Measurements from ENCODE around the gene WWTR1. TPM values are rescaled to one million over a fixed set of nuclear protein-coding genes. Genes with fewer than 3 reads are reported as not detected.

WWTR1 gene
- polyA plus RNA-seq, 1 experiment = 164 TPM

DNA sequence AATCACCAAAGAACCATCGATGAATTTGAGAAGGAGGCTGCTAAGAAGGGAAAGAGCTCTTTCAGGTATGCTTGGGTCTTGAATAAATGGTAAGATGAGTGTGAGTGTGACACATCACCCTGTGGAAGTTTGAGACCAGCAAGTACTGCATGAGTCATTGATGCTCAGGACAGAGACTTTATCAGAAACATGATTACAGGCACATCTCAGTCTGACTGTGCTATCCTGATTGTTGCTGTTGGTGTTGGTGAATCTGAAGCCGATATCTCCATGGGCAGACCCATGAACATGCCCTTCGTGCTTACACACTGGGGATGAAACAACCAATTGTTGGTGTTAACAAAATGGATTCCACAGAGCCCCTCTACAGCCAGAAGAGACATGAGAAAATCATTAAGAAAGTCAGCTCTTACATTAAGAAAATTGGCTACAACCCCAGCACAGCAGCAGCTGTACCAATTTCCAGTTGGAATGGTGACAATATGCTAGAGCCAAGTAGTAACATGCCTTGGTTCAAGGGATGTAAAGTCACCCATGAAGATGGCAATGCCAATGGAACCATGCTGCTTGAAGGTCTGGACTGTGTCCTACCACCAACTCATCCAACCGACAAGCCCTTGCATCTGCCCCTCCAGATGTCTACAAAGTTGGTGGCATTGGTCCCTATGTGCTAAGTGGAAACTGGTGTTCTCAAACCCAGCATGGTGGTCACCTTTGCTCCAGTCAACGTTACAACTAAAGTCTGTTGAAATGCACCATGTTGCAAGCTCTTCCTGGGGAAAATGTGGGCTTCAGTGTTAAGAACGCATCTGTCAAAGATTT is 162.9 kb downstream of the WWTR1 start:
- H3K4me3 ChIP-seq (ENCODE audit: low read depth, low read length) = no peak overlapping the region
- ChIA-PET POLR2A (no interaction called here), CTCF (interaction anchor here (0.6 to 4.2 kb wide), 19 partner anchors 9 to 774 kb away, joined by 3 to 39 read pairs (median 4); partner anchors contain the start of gene TM4SF4)
- DNase-seq (ENCODE audit: low read depth, low spot score) = no peak
- H3K27ac ChIP-seq (ENCODE audit: low read depth, low read length) = no peak overlapping the region
- no peaks in the 10 kb centered on the region for H3K9me3 ChIP-seq (ENCODE audit: control insufficient read depth, insufficient read depth, low read length)
- no peaks in the 10 kb centered on the region for H3K27me3 ChIP-seq (ENCODE audit: control insufficient read depth, insufficient read depth, low read length)
- TF ChIP-seq, protein P1, sequence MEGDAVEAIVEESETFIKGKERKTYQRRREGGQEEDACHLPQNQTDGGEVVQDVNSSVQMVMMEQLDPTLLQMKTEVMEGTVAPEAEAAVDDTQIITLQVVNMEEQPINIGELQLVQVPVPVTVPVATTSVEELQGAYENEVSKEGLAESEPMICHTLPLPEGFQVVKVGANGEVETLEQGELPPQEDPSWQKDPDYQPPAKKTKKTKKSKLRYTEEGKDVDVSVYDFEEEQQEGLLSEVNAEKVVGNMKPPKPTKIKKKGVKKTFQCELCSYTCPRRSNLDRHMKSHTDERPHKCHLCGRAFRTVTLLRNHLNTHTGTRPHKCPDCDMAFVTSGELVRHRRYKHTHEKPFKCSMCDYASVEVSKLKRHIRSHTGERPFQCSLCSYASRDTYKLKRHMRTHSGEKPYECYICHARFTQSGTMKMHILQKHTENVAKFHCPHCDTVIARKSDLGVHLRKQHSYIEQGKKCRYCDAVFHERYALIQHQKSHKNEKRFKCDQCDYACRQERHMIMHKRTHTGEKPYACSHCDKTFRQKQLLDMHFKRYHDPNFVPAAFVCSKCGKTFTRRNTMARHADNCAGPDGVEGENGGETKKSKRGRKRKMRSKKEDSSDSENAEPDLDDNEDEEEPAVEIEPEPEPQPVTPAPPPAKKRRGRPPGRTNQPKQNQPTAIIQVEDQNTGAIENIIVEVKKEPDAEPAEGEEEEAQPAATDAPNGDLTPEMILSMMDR (IDR thresholded peaks at IDR 0.05; ENCODE audit: low read depth, low read length) = no peak

DNA sequence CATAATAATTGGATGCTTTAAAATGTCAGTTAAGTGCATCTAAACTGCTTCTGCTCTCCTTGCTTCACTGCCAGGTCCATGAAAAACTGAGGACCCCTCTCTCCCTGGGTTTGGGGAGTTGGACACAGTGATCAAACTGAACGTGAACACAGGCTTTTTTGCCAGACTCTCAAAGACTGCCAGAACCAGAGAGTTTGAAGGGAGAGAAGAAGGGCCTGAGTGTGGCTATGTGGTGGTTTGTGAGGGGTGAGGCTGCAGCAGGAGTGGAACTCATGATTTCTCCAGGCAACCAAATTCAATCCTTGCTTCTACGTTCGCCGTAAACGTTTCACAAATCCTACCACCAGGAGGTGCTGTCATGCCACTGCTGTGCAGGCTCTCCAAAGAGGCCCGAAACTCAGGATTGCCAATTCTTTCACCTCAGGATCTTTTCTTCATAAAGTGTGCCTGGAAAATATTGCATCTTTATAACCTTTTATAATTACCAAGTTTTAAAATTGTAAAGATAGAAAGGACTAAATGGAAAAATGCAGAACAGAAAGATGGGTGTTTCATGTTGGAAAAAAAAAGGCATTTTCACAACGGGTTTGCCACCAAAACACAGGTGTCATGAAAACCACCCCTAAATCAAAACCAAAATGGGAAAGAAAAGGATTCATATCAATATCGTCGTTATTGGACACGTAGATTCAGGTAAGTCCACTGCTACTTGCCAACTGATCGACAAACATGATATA is 163.6 kb downstream of the WWTR1 start:
- CTCF ChIA-PET = interaction anchor here (0.7 to 4.2 kb wide), 20 partner anchors 10 to 775 kb away, joined by 3 to 39 read pairs (median 4); partner anchors contain the start of gene TM4SF4
- POLR2A ChIA-PET = no interaction called here
- no peak for DNase-seq (ENCODE audit: low read depth, low spot score)
- TF ChIP-seq, protein P1 (IDR thresholded peaks at IDR 0.05; ENCODE audit: low read depth, low read length) = peak; percentile 92
- Histone ChIP-seq H3K9me3 (ENCODE audit: control insufficient read depth, insufficient read depth, low read length) (no peaks in the 10 kb centered on the region), H3K27me3 (ENCODE audit: control insufficient read depth, insufficient read depth, low read length) (no peaks in the 10 kb centered on the region), H3K4me3 (ENCODE audit: low read depth, low read length) (no peak overlapping the region), H3K27ac (ENCODE audit: low read depth, low read length) (no peak overlapping the region)

DNA sequence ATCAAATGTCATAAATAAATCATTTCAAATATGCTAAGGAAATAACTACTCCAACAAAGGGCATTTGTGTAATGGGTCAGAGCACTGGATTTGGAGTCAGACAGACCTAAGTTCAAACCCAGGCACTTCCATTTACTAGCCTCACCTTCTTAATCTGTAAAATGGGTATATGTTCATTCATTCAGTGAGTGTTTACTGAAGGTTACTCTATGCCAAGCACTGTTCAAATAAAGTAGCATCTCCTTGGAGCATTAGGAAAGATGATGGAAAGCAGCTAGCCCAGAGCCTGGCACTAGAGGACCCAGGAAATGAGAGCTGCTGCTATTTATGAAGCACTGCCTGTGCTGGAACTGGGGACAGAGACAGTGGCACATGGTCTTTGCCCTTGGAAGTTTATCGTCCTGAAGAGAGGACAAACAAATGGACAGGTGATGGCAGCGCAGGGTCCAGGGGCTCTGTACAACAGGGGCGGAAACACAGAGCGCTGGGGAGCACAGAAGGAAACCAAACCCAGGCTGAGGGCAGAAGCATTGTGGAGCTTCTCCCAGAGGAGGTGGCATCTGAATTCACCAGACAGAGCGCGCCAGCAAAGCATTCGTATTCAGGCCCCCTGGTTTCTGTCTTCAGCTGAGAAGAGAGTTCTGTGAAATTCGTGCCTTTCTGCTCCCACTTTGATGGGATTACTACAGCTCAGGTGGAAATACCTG is 164.4 kb downstream of the WWTR1 start:
- POLR2A ChIA-PET = no interaction called here
- TF ChIP-seq, protein P1 (IDR thresholded peaks at IDR 0.05; ENCODE audit: low read depth, low read length) = peak; percentile 7; the same call in 1 of the 2 replicates
- H3K9me3 ChIP-seq (ENCODE audit: control insufficient read depth, insufficient read depth, low read length) = no peaks in the 10 kb centered on the region
- DNase-seq (ENCODE audit: low read depth, low spot score) = no peak
- H3K27me3 ChIP-seq (ENCODE audit: control insufficient read depth, insufficient read depth, low read length) = no peaks in the 10 kb centered on the region
- CTCF ChIA-PET = interaction anchor here (0.8 to 4.2 kb wide), 6 partner anchors 15 to 315 kb away, joined by 3 to 39 read pairs (median 9); no protein-coding TSS in a partner anchor
- no peak overlapping the region for H3K4me3 ChIP-seq (ENCODE audit: low read depth, low read length)
- H3K27ac ChIP-seq (ENCODE audit: low read depth, low read length) = no peak overlapping the region

DNA sequence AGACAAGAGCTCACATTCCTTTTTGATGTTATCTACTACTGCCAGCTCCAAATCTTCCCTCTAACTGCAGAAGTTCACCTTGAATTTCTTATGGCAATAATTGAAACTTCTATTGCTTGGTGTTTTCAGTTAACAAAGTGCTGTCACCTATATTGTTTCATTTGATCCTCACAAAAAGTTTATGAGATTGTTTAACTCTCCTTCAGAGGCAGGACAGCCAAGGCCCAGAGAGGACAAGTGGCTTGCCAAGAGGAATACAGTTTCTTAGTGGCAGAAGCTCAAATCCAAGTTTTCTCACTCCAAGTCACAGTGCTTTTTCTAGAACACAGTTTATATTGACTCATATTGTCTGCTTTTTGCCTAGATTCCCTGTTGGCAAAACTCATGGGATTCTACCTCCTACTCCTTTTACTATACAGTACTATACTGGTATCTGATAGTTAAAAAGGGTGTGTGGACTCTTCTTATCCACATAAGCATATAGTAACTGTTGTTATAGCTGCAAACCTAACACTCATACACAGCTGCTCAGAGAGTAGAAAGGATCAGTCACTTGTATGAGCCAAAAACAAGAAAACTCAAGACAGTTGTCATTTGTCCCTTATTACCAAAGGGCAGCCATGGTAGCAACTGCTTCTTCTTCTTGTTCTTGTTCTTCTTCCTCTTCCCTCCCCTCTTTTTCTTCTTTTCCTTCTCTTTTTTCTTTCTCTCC is 167.4 kb downstream of the WWTR1 start:
- Histone ChIP-seq H3K4me3 (ENCODE audit: low read depth, low read length) (no peak overlapping the region), H3K27ac (ENCODE audit: low read depth, low read length) (no peak overlapping the region), H3K27me3 (ENCODE audit: control insufficient read depth, insufficient read depth, low read length) (no peaks in the 10 kb centered on the region), H3K9me3 (ENCODE audit: control insufficient read depth, insufficient read depth, low read length) (no peaks in the 10 kb centered on the region)
- TF ChIP-seq, protein P1 (IDR thresholded peaks at IDR 0.05; ENCODE audit: low read depth, low read length) = no peak
- ChIA-PET POLR2A (interaction anchor here (0.6 kb wide), 1 partner anchor 281 kb away, joined by 8 read pairs; no protein-coding TSS in a partner anchor), CTCF (interaction anchor here (1.1 to 3.7 kb wide), 8 partner anchors 10 to 370 kb away, joined by 3 to 27 read pairs (median 5); no protein-coding TSS in a partner anchor)
- DNase-seq (ENCODE audit: low read depth, low spot score) = no peak
